ENCODE measurements around the gene LPAR5. TPM values are rescaled to one million over a fixed set of nuclear protein-coding genes. Genes with fewer than 3 reads are reported as not detected.

The LPAR5 gene
- total RNA-seq, 1 donor from 2014 or later = 2.8 TPM

GRCh38 chr12:6650832-6651231 lies 15.1 kb upstream of the LPAR5 start:
- no peak overlapping the region for H3K27ac Mint-ChIP-seq

GRCh38 chr12:6647083-6647604 lies 11.4 kb upstream of the LPAR5 start, which contains the start of gene ACRBP:
Gene ACRBP, minus strand, starts transcription at chr12:6647432. Its CDS starts 66 bp downstream, at chr12:6647366.
- Mint-ChIP-seq H3K4me1 (ENCODE audit: low read depth) (peaks cover 14% of the 10 kb centered on the region), H3K27me3 (ENCODE audit: insufficient read depth) (peaks cover 1% of the 10 kb centered on the region), H3K36me3 (ENCODE audit: low read depth) (peaks cover 27% of the 10 kb centered on the region), H3K4me3 (peak within 1 kb of the TSS; percentile 61), H3K27ac (peak within 1 kb of the TSS; percentile 30), H3K9me3 (peaks cover 21% of the 10 kb centered on the region)
- DNase-seq (ENCODE audit: low spot score) = peak; percentile 28
- intact Hi-C loops (cut with micrococcal nuclease) = no loop called here

More at GRCh38 chr12:6650832-6651231, 15.1 kb upstream of the LPAR5 start:
- DNase-seq (ENCODE audit: low spot score) = no peak
- Mint-ChIP-seq H3K27me3 (ENCODE audit: insufficient read depth) (no peaks in the 10 kb centered on the region), H3K4me3 (no peak overlapping the region), H3K9me3 (no peaks in the 10 kb centered on the region), H3K36me3 (ENCODE audit: low read depth) (peaks cover 29% of the 10 kb centered on the region), H3K4me1 (ENCODE audit: low read depth) (peaks cover 9% of the 10 kb centered on the region)
- intact Hi-C loops (cut with micrococcal nuclease) = no loop called here

DNA sequence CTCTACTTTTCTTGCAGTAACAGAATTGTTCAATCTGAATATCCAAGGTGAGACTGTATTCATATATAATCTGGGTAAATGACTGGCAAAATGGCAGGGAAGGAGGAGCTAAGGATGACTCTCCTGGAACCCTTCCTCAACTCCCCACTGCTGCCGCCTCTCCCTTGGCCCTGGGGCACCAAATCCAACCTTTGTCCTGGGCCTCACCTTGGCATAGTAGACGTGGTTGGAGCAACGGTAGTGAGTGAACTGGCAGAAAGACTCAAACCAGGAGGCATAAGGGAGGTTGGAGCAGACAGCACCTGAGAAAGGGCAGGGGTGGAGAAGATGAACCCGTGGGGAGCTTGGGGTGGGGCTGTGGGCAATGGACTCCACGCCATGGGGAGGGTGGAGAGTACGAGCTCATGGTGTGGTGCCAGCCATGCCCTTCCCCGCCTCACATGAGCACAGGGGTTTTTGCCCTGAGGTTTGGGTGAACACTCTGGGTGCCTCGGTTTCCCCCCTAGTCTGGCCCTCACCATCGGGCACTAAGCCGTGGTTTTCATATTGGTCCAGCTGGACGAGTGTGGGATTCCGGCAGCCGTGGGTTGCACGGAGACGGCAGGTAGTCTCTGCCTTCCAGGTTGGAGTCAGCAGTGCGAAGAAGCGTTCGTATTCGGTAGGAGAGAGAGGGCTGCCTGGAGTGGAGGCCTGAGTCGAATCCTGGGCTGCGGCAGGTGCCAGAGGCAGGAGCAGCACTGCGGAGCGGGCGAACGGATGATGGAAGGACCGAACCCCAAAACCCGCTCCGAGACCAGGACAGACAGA lies 10.7 kb upstream of the LPAR5 start:
- Mint-ChIP-seq H3K4me3 (peak overlapping the region; percentile 61), H3K36me3 (ENCODE audit: low read depth) (peaks cover 25% of the 10 kb centered on the region), H3K27me3 (ENCODE audit: insufficient read depth) (peaks cover 4% of the 10 kb centered on the region), H3K9me3 (peaks cover 21% of the 10 kb centered on the region), H3K4me1 (ENCODE audit: low read depth) (peaks cover 14% of the 10 kb centered on the region), H3K27ac (peak overlapping the region; percentile 30)
- no peak for DNase-seq (ENCODE audit: low spot score)
- intact Hi-C loops (cut with micrococcal nuclease) = no loop called here

- Mint-ChIP-seq H3K27ac (no peak overlapping the region), H3K4me3 (no peak overlapping the region), H3K36me3 (ENCODE audit: low read depth) (peaks cover 24% of the 10 kb centered on the region), H3K9me3 (peaks cover 21% of the 10 kb centered on the region), H3K27me3 (ENCODE audit: insufficient read depth) (peaks cover 10% of the 10 kb centered on the region), H3K4me1 (ENCODE audit: low read depth) (peaks cover 14% of the 10 kb centered on the region)
- DNase-seq (ENCODE audit: low spot score) = no peak
- intact Hi-C loops (cut with micrococcal nuclease) = no loop called here
Observed at GRCh38 chr12:6644903-6645302, 9.1 kb upstream of the LPAR5 start.

DNA sequence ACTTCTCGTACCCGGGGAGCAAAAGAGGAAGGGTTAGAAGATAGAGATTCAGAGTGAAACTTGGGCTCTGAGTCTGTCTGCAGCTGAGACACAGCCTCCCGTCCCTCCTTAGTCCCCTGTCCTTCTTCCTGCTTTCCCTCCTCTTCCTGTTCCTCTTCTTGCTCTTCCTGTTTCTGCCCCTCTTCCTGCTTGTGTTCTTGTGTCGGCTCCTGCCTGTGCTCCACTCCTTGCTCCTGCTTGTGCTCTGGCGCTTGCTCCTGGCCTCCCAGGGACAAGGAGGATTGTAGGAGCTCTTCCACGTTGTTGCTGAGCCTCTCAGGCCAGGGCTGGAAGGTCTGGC lies 8.5 kb upstream of the LPAR5 start:
- Mint-ChIP-seq H3K9me3 (peaks cover 21% of the 10 kb centered on the region), H3K4me3 (no peak overlapping the region), H3K36me3 (ENCODE audit: low read depth) (peaks cover 24% of the 10 kb centered on the region), H3K27ac (no peak overlapping the region), H3K27me3 (ENCODE audit: insufficient read depth) (peaks cover 10% of the 10 kb centered on the region), H3K4me1 (ENCODE audit: low read depth) (peaks cover 14% of the 10 kb centered on the region)
- intact Hi-C loops (cut with micrococcal nuclease) = no loop called here
- DNase-seq (ENCODE audit: low spot score) = no peak

DNA sequence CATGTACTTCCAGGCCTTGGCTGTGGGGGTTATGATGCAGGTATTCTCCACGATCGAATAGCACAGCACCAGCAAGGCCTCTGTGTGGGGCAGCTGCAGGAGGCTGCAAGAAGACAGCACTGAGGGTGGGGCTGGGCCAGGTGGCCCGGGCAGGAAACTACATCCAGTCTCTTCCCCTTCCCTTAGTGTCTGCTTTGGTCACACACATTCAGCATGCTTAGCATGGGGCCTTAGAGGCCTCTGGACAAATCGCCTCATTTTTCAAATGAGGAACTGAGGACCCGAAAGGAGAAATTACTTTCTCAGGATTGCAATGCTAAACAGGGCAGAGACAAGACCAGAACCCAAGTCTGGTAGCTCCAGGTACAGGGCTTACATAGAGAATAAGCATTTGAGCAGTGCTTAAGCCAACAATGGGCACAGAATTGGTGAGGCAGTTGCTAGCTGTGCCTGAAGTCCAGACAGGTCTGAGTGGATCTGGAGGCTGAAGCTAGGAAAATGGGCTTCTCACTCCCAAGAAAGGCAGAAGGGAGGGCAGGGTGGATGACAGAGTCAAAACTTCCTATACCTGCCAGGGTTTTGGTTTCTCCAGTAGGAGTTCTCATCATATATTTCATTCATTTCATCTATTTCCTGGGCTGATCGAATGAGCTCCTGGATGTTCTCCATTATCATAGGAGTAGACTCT lies 8.0 kb upstream of the LPAR5 start:
- peaks cover 24% of the 10 kb centered on the region for H3K36me3 Mint-ChIP-seq (ENCODE audit: low read depth)
- intact Hi-C loops (cut with micrococcal nuclease) = no loop called here
- no peak overlapping the region for H3K4me3 Mint-ChIP-seq
- no peak for DNase-seq (ENCODE audit: low spot score)
- peaks cover 21% of the 10 kb centered on the region for H3K9me3 Mint-ChIP-seq
- H3K27ac Mint-ChIP-seq = no peak overlapping the region
- H3K27me3 Mint-ChIP-seq (ENCODE audit: insufficient read depth) = peaks cover 10% of the 10 kb centered on the region
- peaks cover 14% of the 10 kb centered on the region for H3K4me1 Mint-ChIP-seq (ENCODE audit: low read depth)

GRCh38 chr12:6641131-6641530 lies 5.4 kb upstream of the LPAR5 start:
- no peak overlapping the region for H3K27ac Mint-ChIP-seq

DNA sequence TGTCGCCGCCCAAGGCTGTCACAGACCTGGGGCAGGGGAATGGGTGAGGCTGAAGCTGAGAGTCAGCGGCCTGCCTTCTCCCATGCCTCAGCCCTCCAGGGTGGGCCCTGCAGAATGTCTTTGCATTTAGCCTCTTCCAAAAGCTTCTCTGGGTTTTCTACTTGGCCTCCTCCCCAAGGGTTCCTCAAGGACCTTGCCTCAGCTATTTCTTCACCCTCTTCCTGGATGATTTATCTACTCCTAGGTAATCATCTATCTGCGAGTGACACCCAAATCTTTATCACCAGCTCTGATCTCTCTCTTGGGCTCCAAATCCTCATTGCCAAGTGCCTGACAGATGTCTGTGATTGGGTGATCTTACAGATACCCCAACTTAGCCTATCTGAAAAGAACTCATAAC lies 4.7 kb upstream of the LPAR5 start:
- H3K9me3 Mint-ChIP-seq = peaks cover 21% of the 10 kb centered on the region
- DNase-seq (ENCODE audit: low spot score) = no peak
- peaks cover 15% of the 10 kb centered on the region for H3K4me1 Mint-ChIP-seq (ENCODE audit: low read depth)
- peaks cover 11% of the 10 kb centered on the region for H3K36me3 Mint-ChIP-seq (ENCODE audit: low read depth)
- no peak overlapping the region for H3K27ac Mint-ChIP-seq
- no peak overlapping the region for H3K4me3 Mint-ChIP-seq
- intact Hi-C loops (cut with micrococcal nuclease) = no loop called here
- peaks cover 10% of the 10 kb centered on the region for H3K27me3 Mint-ChIP-seq (ENCODE audit: insufficient read depth)

More at GRCh38 chr12:6641131-6641530, 5.4 kb upstream of the LPAR5 start:
- Mint-ChIP-seq H3K27me3 (ENCODE audit: insufficient read depth) (peaks cover 10% of the 10 kb centered on the region), H3K4me3 (no peak overlapping the region), H3K4me1 (ENCODE audit: low read depth) (peaks cover 10% of the 10 kb centered on the region), H3K9me3 (peaks cover 21% of the 10 kb centered on the region), H3K36me3 (ENCODE audit: low read depth) (peaks cover 11% of the 10 kb centered on the region)
- intact Hi-C loops (cut with micrococcal nuclease) = no loop called here
- DNase-seq (ENCODE audit: low spot score) = no peak

DNA sequence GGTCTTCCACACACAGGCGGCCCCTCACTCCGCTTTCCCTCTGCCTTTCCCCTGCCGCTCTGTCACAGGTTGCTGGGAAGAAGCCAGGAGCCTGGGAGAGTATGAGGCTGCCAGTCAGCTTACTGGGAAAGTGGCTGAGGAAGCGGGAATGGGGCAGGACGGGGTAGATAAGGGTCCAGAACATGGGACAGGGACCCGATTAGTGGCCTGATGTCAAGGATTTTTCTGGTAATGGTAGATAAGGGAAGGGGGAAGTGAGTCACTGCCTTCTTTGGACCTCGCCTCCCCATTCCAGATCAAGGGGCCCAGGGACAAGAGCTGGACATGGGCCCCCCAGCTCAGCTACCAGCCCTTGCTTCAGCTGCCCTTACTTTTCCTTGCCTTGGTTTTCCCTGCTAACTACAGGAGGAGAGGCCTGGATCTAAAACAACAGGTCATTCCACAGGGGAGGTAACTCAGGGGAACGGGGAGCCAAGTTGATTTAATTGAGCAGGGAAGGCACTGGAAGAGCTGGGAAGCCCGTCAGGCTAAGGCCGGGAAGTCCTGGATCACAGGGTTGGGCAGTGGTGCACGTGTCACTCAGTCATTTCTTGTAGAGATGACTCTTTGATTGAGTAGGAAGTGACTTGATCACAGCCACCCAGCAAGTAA lies 3.5 kb upstream of the LPAR5 start:
- intact Hi-C loops (cut with micrococcal nuclease) = no loop called here
- peaks cover 6% of the 10 kb centered on the region for H3K36me3 Mint-ChIP-seq (ENCODE audit: low read depth)
- H3K4me1 Mint-ChIP-seq (ENCODE audit: low read depth) = peaks cover 19% of the 10 kb centered on the region
- no peak overlapping the region for H3K27ac Mint-ChIP-seq
- H3K27me3 Mint-ChIP-seq (ENCODE audit: insufficient read depth) = peaks cover 8% of the 10 kb centered on the region
- peaks cover 13% of the 10 kb centered on the region for H3K9me3 Mint-ChIP-seq
- DNase-seq (ENCODE audit: low spot score) = no peak
- no peak overlapping the region for H3K4me3 Mint-ChIP-seq

DNA sequence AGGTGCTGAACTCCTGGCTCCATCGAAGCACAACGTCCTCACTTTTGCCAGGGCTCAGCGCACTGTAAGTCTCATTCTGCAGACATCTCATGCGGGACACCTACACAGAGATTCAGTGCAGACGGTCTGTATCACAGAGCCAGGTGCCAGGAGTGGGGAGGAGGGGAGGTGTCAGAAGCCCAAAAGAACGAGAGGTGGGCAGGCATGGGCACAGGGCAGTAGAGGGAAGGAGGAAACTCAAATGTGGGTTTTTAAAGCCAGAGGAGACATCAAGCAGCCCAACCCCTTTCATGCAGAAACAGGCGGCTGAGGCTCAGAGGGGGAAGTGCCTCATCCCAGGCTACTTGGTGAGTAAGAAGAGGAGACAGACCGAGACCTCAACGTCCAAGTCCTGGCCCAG lies 2.5 kb upstream of the LPAR5 start:
- Mint-ChIP-seq H3K36me3 (ENCODE audit: low read depth) (peaks cover 2% of the 10 kb centered on the region), H3K4me3 (no peak overlapping the region), H3K4me1 (ENCODE audit: low read depth) (peaks cover 22% of the 10 kb centered on the region), H3K9me3 (peaks cover 4% of the 10 kb centered on the region), H3K27me3 (ENCODE audit: insufficient read depth) (peaks cover 8% of the 10 kb centered on the region), H3K27ac (no peak overlapping the region)
- intact Hi-C loops (cut with micrococcal nuclease) = no loop called here
- DNase-seq (ENCODE audit: low spot score) = no peak

DNA sequence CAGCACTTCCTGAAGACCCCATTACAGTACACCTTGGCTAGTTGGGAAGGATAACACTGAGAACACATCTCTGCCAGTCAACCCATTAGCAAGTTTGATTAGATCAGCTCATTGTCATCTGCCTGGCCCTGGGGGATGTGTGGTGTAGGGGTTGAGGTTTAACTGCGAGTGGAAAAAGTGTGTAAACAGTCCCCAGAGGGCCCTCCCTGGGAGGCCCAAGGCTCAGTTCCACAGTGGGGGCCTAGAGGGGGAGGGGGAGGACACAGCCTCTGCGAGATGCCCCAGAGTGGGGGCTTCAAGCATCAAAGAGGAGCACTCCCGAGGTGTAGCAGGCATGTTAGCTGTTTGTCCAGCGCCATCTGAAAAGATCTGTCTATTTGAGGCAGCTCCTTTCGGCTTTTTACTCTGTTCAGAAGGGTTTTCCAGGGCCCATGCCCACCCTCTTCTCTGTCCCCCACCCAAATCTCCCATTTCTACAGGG lies 344 bp downstream of the LPAR5 start:
- no peaks in the 10 kb centered on the region for H3K9me3 Mint-ChIP-seq
- no peaks in the 10 kb centered on the region for H3K27me3 Mint-ChIP-seq (ENCODE audit: insufficient read depth)
- H3K4me3 Mint-ChIP-seq = peak overlapping the region; percentile 61
- DNase-seq (ENCODE audit: low spot score) = peak; percentile 31
- no peaks in the 10 kb centered on the region for H3K36me3 Mint-ChIP-seq (ENCODE audit: low read depth)
- H3K27ac Mint-ChIP-seq = peak overlapping the region; percentile 27
- H3K4me1 Mint-ChIP-seq (ENCODE audit: low read depth) = peaks cover 48% of the 10 kb centered on the region
- intact Hi-C loops (cut with micrococcal nuclease) = loop anchor here (1.0 kb wide), 2 partner anchors 8 to 28 kb away; partner anchors contain the start of gene ING4

DNA sequence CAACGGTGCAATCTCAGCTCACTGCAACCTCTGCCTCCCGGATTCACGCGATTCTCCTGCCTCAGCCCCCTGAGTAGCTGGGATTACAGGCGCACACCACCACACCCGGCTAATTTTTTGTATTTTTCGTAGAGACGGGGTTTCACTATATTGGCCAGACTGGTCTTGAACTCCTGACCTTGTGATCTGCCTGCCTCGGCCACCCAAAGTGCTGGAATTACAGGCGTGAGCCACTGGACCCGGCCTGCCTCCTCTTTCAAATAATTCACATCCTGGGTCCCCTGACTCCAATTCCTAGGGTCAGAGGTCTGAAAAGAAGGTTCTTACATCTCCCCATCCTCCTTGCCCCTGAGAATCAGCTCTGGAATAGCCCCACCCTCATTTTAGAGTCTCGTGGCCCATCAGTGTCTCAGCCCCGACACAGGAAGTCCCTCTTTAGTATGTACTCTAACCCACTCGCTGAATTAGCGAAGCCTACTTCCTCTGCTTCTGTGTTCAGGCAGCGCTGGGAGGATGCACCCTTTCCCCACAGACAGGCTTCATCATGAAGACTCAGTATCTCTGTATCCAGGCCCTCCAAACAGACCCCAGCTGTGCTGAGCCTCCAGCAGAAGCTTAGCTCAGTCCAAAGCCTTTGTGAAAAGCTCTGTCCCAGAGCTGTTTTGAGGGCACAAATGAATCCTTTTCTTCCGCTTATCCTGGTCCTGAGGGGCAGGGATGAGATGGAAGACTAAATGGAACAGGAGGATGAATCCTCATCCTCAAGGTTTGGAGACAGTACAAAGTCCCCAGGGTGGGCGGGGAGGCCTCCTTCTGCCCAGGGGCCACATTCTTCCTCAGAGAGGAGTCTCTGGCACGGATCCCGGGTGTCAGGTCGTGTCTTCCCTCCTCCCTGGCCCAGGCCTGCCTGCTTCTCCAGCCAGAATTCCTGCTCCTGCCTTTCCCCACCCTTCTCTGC lies 3.5 kb downstream of the LPAR5 start:
- no peaks in the 10 kb centered on the region for H3K9me3 Mint-ChIP-seq
- peak overlapping the region; percentile 67 for H3K4me3 Mint-ChIP-seq
- peaks cover 60% of the 10 kb centered on the region for H3K4me1 Mint-ChIP-seq (ENCODE audit: low read depth)
- peak overlapping the region; percentile 96 for H3K27ac Mint-ChIP-seq
- H3K27me3 Mint-ChIP-seq (ENCODE audit: insufficient read depth) = no peaks in the 10 kb centered on the region
- DNase-seq (ENCODE audit: low spot score) = peak; percentile 46
- no peaks in the 10 kb centered on the region for H3K36me3 Mint-ChIP-seq (ENCODE audit: low read depth)
- intact Hi-C loops (cut with micrococcal nuclease) = loop anchor here (2.0 kb wide), 1 partner anchor 24 kb away; no protein-coding TSS in a partner anchor

Measured in activated T-helper 1 cell treated with anti-CD3 and anti-CD28 coated beads, Interleukin-12 subunit alpha, Interleukin-12 subunit beta, Interleukin-2, Interleukin-4 antibody, amounts not matched to agents 30 ng/mL and 10 ng/mL and 1 ng/mL, durations not matched to agents 14 hours and 24 hours and 36 hours (primary cell).